Esophagus muscularis mucosa (tissue), 3 donors: ENCODE results near the gene DDR1.

Source experiments
- POLR2A ChIP-seq: fragments of 450-650 bp; IDR thresholded peaks from one replicate; pipeline ENCODE4 v1.6.1; 2017; ENCODE audit warnings: antibody characterized with exemption, moderate library complexity, mild to moderate bottlenecking, low read depth
- POLR2AphosphoS5 ChIP-seq, 2 donors: sonication (generic); formaldehyde crosslinking; IDR thresholded peaks; one replicate each; pipeline ENCODE4 v1.6.1; 2017; ENCODE audit warnings: antibody characterized with exemption in 2 of 2
- TF ChIP-seq, protein P1 (sequence below), 3 experiments: fragments of 200-600 bp in 2 of 3; fragments of 450-650 bp in 1 of 3; sonication (generic) in 2 of 3; IDR thresholded peaks; one replicate each; pipeline ENCODE4 v1.5.1; 2017 to 2019; ENCODE audit warnings: antibody characterized with exemption in 3 of 3, mild to moderate bottlenecking in 2 of 3, moderate library complexity in 1 of 3

DNA sequence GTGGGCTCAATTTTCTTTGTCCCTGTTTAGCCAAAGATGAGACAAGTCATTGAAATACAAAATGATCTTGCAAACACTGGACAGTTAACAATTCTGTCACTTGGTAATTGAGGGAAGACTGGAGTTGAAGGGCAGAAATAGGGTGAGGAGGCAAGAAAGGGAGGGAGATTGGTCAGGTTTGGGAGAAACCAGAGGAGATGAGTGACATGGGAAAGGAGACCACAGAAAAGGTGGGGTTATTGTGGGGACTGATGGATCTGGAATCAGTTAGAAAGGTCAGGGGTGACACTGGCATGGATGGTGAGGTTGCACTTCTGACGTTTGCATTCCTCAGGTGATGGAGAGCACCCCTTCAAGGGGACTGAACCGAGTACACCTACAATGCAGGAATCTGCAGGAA, 24.4 kb downstream of the DDR1 start:
- TF ChIP-seq, protein P1, sequence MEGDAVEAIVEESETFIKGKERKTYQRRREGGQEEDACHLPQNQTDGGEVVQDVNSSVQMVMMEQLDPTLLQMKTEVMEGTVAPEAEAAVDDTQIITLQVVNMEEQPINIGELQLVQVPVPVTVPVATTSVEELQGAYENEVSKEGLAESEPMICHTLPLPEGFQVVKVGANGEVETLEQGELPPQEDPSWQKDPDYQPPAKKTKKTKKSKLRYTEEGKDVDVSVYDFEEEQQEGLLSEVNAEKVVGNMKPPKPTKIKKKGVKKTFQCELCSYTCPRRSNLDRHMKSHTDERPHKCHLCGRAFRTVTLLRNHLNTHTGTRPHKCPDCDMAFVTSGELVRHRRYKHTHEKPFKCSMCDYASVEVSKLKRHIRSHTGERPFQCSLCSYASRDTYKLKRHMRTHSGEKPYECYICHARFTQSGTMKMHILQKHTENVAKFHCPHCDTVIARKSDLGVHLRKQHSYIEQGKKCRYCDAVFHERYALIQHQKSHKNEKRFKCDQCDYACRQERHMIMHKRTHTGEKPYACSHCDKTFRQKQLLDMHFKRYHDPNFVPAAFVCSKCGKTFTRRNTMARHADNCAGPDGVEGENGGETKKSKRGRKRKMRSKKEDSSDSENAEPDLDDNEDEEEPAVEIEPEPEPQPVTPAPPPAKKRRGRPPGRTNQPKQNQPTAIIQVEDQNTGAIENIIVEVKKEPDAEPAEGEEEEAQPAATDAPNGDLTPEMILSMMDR (IDR thresholded peaks at IDR 0.05), result no peak
- TF ChIP-seq POLR2AphosphoS5 (IDR thresholded peaks at IDR 0.05) (no peak), POLR2A (no peak)
